Adipose tissue (tissue), 3 donors: Measurements from ENCODE around the gene TFR2. TPM values are rescaled to one million over a fixed set of nuclear protein-coding genes. Genes with fewer than 3 reads are reported as not detected.

Experiments
- polyA plus RNA-seq, 3 donors: library from polyadenylated mRNA; stranded (reverse); fragments of 200-250 nt; gene quantifications; one replicate each; pipeline ENCODE4 v1.2.3, GENCODE V29; 2013
- donor health status: healthy with polysubstance abuse.
- donor health status: Bipolar disorder and iron deficiency.
- donor health status: healthy.

Gene TFR2
- polyA plus RNA-seq, 3 donors = 0.22 to 1.5 (median 0.48) TPM

Other genes starting within 250 kb of the TFR2 start
- 1 to 10 TPM; 3.5 to 9.6 (median 5.5) TPM for gene ZCWPW1, start 212.8 kb downstream of the TFR2 start, polyA plus RNA-seq
- gene MEPCE, start 211.7 kb downstream of the TFR2 start, polyA plus RNA-seq = 10 to 100 TPM; 12.9 to 33.4 (median 20.5) TPM
- gene PPP1R35, start 205.1 kb downstream of the TFR2 start, polyA plus RNA-seq = 10 to 100 TPM; 14.2 to 24.4 (median 21.1) TPM
- gene SPACDR, start 177.3 kb downstream of the TFR2 start, polyA plus RNA-seq = under 1 TPM in 2 of 3 donors, not detected in 1; 0.13 to 0.28 TPM
- gene TSC22D4, start 162.3 kb downstream of the TFR2 start, polyA plus RNA-seq = 10 to 100 TPM; 20.6 to 49.0 (median 27.0) TPM
- 1 to 10 TPM in 1 of 3 donors, under 1 TPM in 2; 0.68 to 1.8 (median 0.83) TPM for gene NYAP1, start 157.6 kb downstream of the TFR2 start, polyA plus RNA-seq
- gene AGFG2, start 102.3 kb downstream of the TFR2 start, polyA plus RNA-seq = 10 to 100 TPM; 10.4 to 21.8 (median 16.6) TPM
- 1 to 10 TPM; 2.5 to 4.3 (median 2.9) TPM for gene SAP25, start 67.7 kb downstream of the TFR2 start, polyA plus RNA-seq
- gene LRCH4, start 55.4 kb downstream of the TFR2 start, polyA plus RNA-seq = 10 to 100 TPM; 23.5 to 37.1 (median 33.4) TPM
- gene FBXO24, start 55.2 kb downstream of the TFR2 start, polyA plus RNA-seq = under 1 TPM; 0.16 to 0.52 (median 0.45) TPM
- gene PCOLCE, start 39.2 kb downstream of the TFR2 start, polyA plus RNA-seq = 10 to 100 TPM; 21.8 to 89.5 (median 80.4) TPM
- 10 to 100 TPM; 13.1 to 25.6 (median 17.9) TPM for gene MOSPD3, start 29.0 kb downstream of the TFR2 start, polyA plus RNA-seq
- gene ACTL6B, start 14.9 kb upstream of the TFR2 start, polyA plus RNA-seq = under 1 TPM in 2 of 3 donors, not detected in 1; 0.09 to 0.53 TPM
- 100 to 1,000 TPM; 156 to 286 (median 227) TPM for gene GNB2, start 32.2 kb upstream of the TFR2 start, polyA plus RNA-seq
- gene GIGYF1, start 52.7 kb upstream of the TFR2 start, polyA plus RNA-seq = 10 to 100 TPM; 17.3 to 35.3 (median 19.1) TPM
- 10 to 100 TPM; 25.2 to 31.3 (median 27.4) TPM for gene POP7, start 64.6 kb upstream of the TFR2 start, polyA plus RNA-seq
- gene EPO, start 78.9 kb upstream of the TFR2 start, polyA plus RNA-seq = 1 to 10 TPM in 1 of 3 donors, under 1 TPM in 1, not detected in 1; 0.06 to 4.4 TPM
- gene ZAN, start 92.0 kb upstream of the TFR2 start, polyA plus RNA-seq = under 1 TPM in 1 of 3 donors, not detected in 2; 0.02 TPM
- 10 to 100 TPM; 22.2 to 37.5 (median 22.6) TPM for gene EPHB4, start 186.0 kb upstream of the TFR2 start, polyA plus RNA-seq
- 10 to 100 TPM; 12.0 to 18.8 (median 13.8) TPM for gene SLC12A9, start 211.2 kb upstream of the TFR2 start, polyA plus RNA-seq
- 10 to 100 TPM; 37.1 to 57.1 (median 51.7) TPM for gene TRIP6, start 225.8 kb upstream of the TFR2 start, polyA plus RNA-seq
- 10 to 100 TPM; 47.0 to 74.9 (median 57.4) TPM for gene SRRT, start 233.6 kb upstream of the TFR2 start, polyA plus RNA-seq
- gene UFSP1, start 248.2 kb upstream of the TFR2 start, polyA plus RNA-seq = 1 to 10 TPM; 3.3 to 6.2 (median 3.5) TPM